ENCODE results near the gene PEDS1. TPM values are rescaled to one million over a fixed set of nuclear protein-coding genes. Genes with fewer than 3 reads are reported as not detected.
A peak's percentile ranks its signal among the peaks of the same experiment; 100 is the strongest.

PEDS1 gene
- total and polyA plus RNA-seq, 2 of the 13 experiments (the other 11 are each of a cell fraction or from before 2014, with no cell fraction given), result 30.5 to 93.9 TPM

GRCh38 chr20:50151034-50151743 is 2.3 kb downstream of the PEDS1 start (continued):
- TF ChIP-seq ZBTB40 (IDR thresholded peaks at IDR 0.05) (no peak), ZBTB40 (CRISPR knock-in tag; IDR thresholded peaks at IDR 0.05) (0 out of 2 replicates have a peak, but pooled peaks have one; percentile 38), ZBTB33 (CRISPR knock-in tag; IDR thresholded peaks at IDR 0.05) (peak; percentile 31; the same call in 1 of the 2 replicates), CREM (IDR thresholded peaks at IDR 0.05) (no peak), CREM (CRISPR knock-in tag; IDR thresholded peaks at IDR 0.05) (0 out of 2 replicates have a peak, but pooled peaks have one; percentile 18), XRCC5 (optimal IDR thresholded peaks at IDR 0.05; ENCODE audit: low read length) (no peak), ARID4A (CRISPR knock-in tag; IDR thresholded peaks at IDR 0.05; ENCODE audit: borderline replicate concordance) (0 out of 2 replicates have a peak, but pooled peaks have one; percentile 16), EED (CRISPR knock-in tag; IDR thresholded peaks at IDR 0.05) (0 out of 2 replicates have a peak, but pooled peaks have one; percentile 42), KDM2A (CRISPR knock-in tag; IDR thresholded peaks at IDR 0.05; ENCODE audit: borderline replicate concordance, low read depth) (peak; percentile 13; the same call in 1 of the 2 replicates), BORCS8-MEF2B (CRISPR knock-in tag; IDR thresholded peaks at IDR 0.05) (0 out of 2 replicates have a peak, but pooled peaks have one; percentile 19)

All from HepG2 (cell line).